ENCODE measurements around the gene SIRPA. TPM values are rescaled to one million over a fixed set of nuclear protein-coding genes. Genes with fewer than 3 reads are reported as not detected.
A peak's percentile ranks its signal among the peaks of the same experiment; 100 is the strongest.

SIRPA gene
- total and polyA plus RNA-seq, 5 donors from 2014 or later, result not detected

DNA sequence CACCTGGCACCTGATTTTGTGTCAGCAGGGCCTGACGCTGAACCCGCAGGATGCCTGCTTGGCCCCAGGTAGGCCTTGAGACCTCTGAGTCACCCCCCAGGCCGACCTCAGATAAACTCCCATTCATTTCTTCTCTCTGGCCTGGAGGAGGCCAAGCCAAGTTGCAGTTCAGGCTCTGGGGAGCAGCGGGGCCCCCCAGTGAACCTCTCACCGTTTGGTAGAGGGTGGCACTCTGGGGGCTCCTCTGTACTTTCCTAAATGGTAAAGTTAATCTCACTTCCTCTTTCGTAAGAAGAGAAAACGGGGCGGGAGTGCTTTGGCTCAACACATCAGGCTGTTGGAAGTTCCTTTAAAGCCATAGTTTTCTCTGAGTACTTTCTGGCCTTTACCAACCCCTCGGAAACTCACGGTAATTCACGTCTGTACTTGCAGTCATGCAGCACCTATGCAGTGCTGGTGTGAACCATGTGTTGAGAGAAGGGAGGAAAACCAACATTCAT, 2.8 kb downstream of the SIRPA start:
- peaks cover 64% of the 10 kb centered on the region for H3K27me3 Mint-ChIP-seq
- H3K4me3 Mint-ChIP-seq, result no peak overlapping the region
- H3K4me1 Mint-ChIP-seq, result peaks cover 0 to 2% (median 0%) of the 10 kb centered on the region in 4 donors
- Histone ChIP-seq H3K4me3 (ENCODE audit: low read depth, low read length) (no peak overlapping the region), H3K9me3 (ENCODE audit: control insufficient read depth in 2 of 2, low read length in 2 of 2) (no peaks in the 10 kb centered on the region), H3K27me3 (ENCODE audit: control insufficient read depth, insufficient read depth, low read length) (peaks cover 12% of the 10 kb centered on the region), H3K27ac (ENCODE audit: insufficient read depth, low read length, poor library complexity, severe bottlenecking) (no peak overlapping the region), H3K4me1 (ENCODE audit: control insufficient read depth, insufficient read depth, low read length, poor library complexity, severe bottlenecking) (peaks cover 7% of the 10 kb centered on the region), H3K36me3 (ENCODE audit: control insufficient read depth, insufficient read depth, low read length) (no peaks in the 10 kb centered on the region)
- DNase-seq (no peak), ATAC-seq (ENCODE audit: low read depth in 2 of 2) (peak; percentile 28 to 40)
- peaks cover 0 to 1% (median 0%) of the 10 kb centered on the region in 7 donors for H3K9me3 Mint-ChIP-seq
- H3K36me3 Mint-ChIP-seq, result no peaks in the 10 kb centered on the region
- no peak overlapping the region for H3K27ac Mint-ChIP-seq

DNA sequence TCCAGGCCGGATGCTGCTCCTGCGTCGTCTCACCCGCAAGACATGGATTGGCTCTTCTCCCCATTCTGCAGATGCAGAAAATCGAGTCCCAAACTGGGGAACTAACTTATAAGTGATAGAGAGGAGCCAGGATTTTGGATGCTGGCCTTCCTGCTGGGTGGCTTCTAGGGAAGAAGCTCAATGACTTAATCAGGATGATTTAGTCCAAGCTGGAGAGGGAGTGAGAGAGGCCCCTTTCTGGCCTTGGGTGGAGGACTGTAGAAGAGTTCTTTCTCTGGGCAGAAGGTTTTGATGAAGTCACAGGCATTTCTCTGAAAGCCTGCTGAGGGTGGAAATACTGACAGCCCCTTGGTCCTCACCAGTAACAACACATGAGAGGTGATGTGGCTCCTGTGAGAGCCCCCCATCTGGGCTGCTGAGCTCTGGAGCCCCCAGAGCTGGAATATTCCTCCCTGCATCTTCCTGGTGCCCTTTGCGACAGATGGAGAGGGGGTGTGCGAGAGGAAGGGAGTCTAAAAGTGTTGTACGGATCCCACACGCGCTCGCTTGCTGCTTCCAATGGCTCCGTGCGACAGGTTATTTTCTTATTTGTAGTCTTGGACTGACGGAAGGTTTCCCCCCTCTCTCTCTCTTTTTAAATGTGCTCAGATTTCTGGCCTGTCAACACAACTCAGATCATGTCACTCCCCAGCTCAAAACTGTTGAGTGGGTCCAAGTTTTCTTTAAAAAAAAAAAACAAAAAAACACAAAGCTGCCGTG, 3.5 kb downstream of the SIRPA start:
- peak overlapping the region in 1 of 3 donors; percentile 49 for H3K27ac Mint-ChIP-seq
- peaks cover 8% of the 10 kb centered on the region for H3K27me3 ChIP-seq (ENCODE audit: control insufficient read depth, insufficient read depth, low read length)
- H3K9me3 Mint-ChIP-seq, result peaks cover 0 to 1% (median 0%) of the 10 kb centered on the region in 7 donors
- no peak for ATAC-seq (ENCODE audit: low read depth in 2 of 2)
- peaks cover 58% of the 10 kb centered on the region for H3K27me3 Mint-ChIP-seq
- peaks cover 7% of the 10 kb centered on the region for H3K4me1 ChIP-seq (ENCODE audit: control insufficient read depth, insufficient read depth, low read length, poor library complexity, severe bottlenecking)
- H3K4me1 Mint-ChIP-seq, result peaks cover 0 to 2% (median 0%) of the 10 kb centered on the region in 4 donors
- no peaks in the 10 kb centered on the region for H3K36me3 ChIP-seq (ENCODE audit: control insufficient read depth, insufficient read depth, low read length)
- no peak overlapping the region for H3K4me3 ChIP-seq (ENCODE audit: low read depth, low read length)
- DNase-seq, result no peak
- no peak overlapping the region for H3K4me3 Mint-ChIP-seq
- H3K9me3 ChIP-seq (ENCODE audit: control insufficient read depth in 2 of 2, low read length in 2 of 2), result no peaks in the 10 kb centered on the region
- H3K36me3 Mint-ChIP-seq, result no peaks in the 10 kb centered on the region
- H3K27ac ChIP-seq (ENCODE audit: insufficient read depth, low read length, poor library complexity, severe bottlenecking), result no peak overlapping the region

DNA sequence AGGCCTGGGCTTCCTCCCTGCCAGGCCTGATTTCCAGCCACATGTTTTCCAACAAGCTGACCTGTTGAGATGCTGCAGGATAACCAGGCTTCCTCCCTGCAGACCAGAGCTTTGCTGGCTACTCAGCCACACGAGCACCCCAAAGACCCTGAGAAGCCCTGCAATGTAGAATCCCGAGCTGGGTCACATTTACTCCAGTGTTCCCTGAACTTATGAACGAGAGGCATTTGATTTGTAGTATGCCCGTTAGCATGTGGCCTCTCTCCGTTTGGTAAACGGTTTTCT, 4.0 kb downstream of the SIRPA start:
- H3K4me3 Mint-ChIP-seq, result no peak overlapping the region

DNA sequence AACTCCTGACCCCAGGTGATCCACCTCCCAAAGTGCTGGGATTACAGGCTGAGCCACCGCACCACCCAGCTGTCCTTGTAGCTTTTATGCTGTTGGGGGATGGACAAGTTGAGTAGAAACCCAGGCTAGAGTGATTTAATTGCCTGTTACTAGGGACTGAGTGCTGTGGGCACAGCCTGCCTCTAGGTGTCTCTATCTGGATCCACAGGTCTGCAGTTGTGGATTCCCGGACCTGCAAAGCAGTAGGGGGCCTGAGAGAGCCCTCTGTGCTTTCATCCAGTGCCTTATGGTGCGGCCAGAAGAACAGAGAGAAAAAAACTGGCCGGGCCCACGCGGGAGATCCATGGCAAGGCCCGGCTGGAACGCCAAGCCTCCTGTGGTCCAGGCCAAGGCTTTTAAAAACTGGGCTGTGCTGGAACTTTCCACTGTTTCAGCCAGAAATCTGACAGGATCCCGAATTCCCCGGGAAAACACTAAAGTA, 5.2 kb downstream of the SIRPA start:
- Histone ChIP-seq H3K4me1 (ENCODE audit: control insufficient read depth, insufficient read depth, low read length, poor library complexity, severe bottlenecking) (peaks cover 2% of the 10 kb centered on the region), H3K36me3 (ENCODE audit: control insufficient read depth, insufficient read depth, low read length) (no peaks in the 10 kb centered on the region), H3K9me3 (ENCODE audit: control insufficient read depth in 2 of 2, low read length in 2 of 2) (no peaks in the 10 kb centered on the region), H3K27ac (ENCODE audit: insufficient read depth, low read length, poor library complexity, severe bottlenecking) (no peak overlapping the region), H3K27me3 (ENCODE audit: control insufficient read depth, insufficient read depth, low read length) (peaks cover 8% of the 10 kb centered on the region), H3K4me3 (ENCODE audit: low read depth, low read length) (no peak overlapping the region)
- ATAC-seq (ENCODE audit: low read depth in 2 of 2) (no peak), DNase-seq (peak in 1 of 3 donors; percentile 18)
- H3K27me3 Mint-ChIP-seq, result peaks cover 56% of the 10 kb centered on the region
- H3K9me3 Mint-ChIP-seq, result peaks cover 0 to 3% (median 0%) of the 10 kb centered on the region in 7 donors
- H3K27ac Mint-ChIP-seq, result no peak overlapping the region
- no peaks in the 10 kb centered on the region for H3K36me3 Mint-ChIP-seq
- peaks cover 0 to 2% (median 0%) of the 10 kb centered on the region in 4 donors for H3K4me1 Mint-ChIP-seq
- no peak overlapping the region for H3K4me3 Mint-ChIP-seq

More for the DNA sequence above, 4.0 kb downstream of the SIRPA start:
- H3K9me3 ChIP-seq (ENCODE audit: control insufficient read depth in 2 of 2, low read length in 2 of 2), result no peaks in the 10 kb centered on the region
- H3K4me1 ChIP-seq (ENCODE audit: control insufficient read depth, insufficient read depth, low read length, poor library complexity, severe bottlenecking), result peaks cover 7% of the 10 kb centered on the region
- DNase-seq (no peak), ATAC-seq (ENCODE audit: low read depth in 2 of 2) (no peak)
- peaks cover 0 to 2% (median 0%) of the 10 kb centered on the region in 4 donors for H3K4me1 Mint-ChIP-seq
- peaks cover 8% of the 10 kb centered on the region for H3K27me3 ChIP-seq (ENCODE audit: control insufficient read depth, insufficient read depth, low read length)
- no peak overlapping the region for H3K27ac ChIP-seq (ENCODE audit: insufficient read depth, low read length, poor library complexity, severe bottlenecking)
- no peak overlapping the region for H3K4me3 ChIP-seq (ENCODE audit: low read depth, low read length)
- no peaks in the 10 kb centered on the region for H3K36me3 ChIP-seq (ENCODE audit: control insufficient read depth, insufficient read depth, low read length)
- peak overlapping the region in 1 of 3 donors; percentile 39 for H3K27ac Mint-ChIP-seq
- H3K9me3 Mint-ChIP-seq, result peaks cover 0 to 1% (median 0%) of the 10 kb centered on the region in 7 donors
- no peaks in the 10 kb centered on the region for H3K36me3 Mint-ChIP-seq
- H3K27me3 Mint-ChIP-seq, result peaks cover 56% of the 10 kb centered on the region

DNA sequence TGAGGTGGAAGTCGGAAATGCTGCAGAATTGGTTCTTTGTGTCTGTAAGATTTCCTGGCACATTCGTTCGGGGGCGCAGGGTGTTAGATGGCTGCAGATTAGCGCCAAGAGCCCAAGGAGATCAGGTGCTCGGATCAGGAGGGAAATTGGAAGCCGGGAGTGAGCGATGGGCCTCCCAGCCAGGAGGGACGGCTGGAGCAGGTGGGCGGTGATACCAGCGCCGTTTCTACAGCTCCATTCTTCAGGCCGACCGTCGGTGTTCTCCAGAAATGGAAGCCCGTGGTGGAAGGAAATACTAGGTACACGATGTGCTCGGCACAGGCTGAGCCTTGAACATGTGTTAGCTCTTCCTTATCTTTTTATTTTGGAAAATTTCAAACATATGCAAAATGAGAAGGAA, 6.5 kb downstream of the SIRPA start:
- ATAC-seq (ENCODE audit: low read depth in 2 of 2), result no peak
- H3K36me3 Mint-ChIP-seq, result no peaks in the 10 kb centered on the region
- H3K9me3 ChIP-seq (ENCODE audit: control insufficient read depth in 2 of 2, low read length in 2 of 2), result no peaks in the 10 kb centered on the region
- H3K4me3 Mint-ChIP-seq, result no peak overlapping the region
- no peaks in the 10 kb centered on the region for H3K4me1 ChIP-seq (ENCODE audit: control insufficient read depth, insufficient read depth, low read length, poor library complexity, severe bottlenecking)
- no peaks in the 10 kb centered on the region for H3K4me1 Mint-ChIP-seq
- H3K27me3 ChIP-seq (ENCODE audit: control insufficient read depth, insufficient read depth, low read length), result peaks cover 4% of the 10 kb centered on the region
- no peak overlapping the region for H3K27ac ChIP-seq (ENCODE audit: insufficient read depth, low read length, poor library complexity, severe bottlenecking)
- DNase-seq, result no peak
- peaks cover 43% of the 10 kb centered on the region for H3K27me3 Mint-ChIP-seq
- peaks cover 0 to 3% (median 0%) of the 10 kb centered on the region in 7 donors for H3K9me3 Mint-ChIP-seq
- no peak overlapping the region for H3K4me3 ChIP-seq (ENCODE audit: low read depth, low read length)
- no peak overlapping the region for H3K27ac Mint-ChIP-seq
- no peaks in the 10 kb centered on the region for H3K36me3 ChIP-seq (ENCODE audit: control insufficient read depth, insufficient read depth, low read length)

DNA sequence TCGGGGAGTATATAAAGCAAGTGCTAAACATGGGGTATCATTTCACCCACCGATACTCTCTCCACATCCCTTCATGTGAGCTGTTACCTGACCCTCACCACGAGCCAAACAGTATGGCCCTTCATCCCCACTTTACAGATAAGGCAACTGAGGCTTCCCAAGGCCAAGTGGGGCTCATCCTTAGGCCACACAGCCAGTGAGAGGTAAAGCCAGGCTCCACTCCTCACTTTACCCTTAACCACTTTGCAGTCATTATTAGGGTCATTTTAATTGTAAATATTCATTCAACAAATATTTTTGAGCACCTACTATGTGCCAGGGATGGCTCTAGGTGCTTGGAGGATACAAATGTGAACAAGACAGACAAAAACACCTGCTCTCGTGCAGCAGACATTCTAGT, 7.0 kb downstream of the SIRPA start:
- no peak overlapping the region for H3K27ac ChIP-seq (ENCODE audit: insufficient read depth, low read length, poor library complexity, severe bottlenecking)
- Mint-ChIP-seq H3K9me3 (peaks cover 0 to 3% (median 0%) of the 10 kb centered on the region in 7 donors), H3K27ac (no peak overlapping the region), H3K4me1 (no peaks in the 10 kb centered on the region), H3K27me3 (peaks cover 38% of the 10 kb centered on the region), H3K4me3 (no peak overlapping the region), H3K36me3 (no peaks in the 10 kb centered on the region)
- no peaks in the 10 kb centered on the region for H3K36me3 ChIP-seq (ENCODE audit: control insufficient read depth, insufficient read depth, low read length)
- no peaks in the 10 kb centered on the region for H3K4me1 ChIP-seq (ENCODE audit: control insufficient read depth, insufficient read depth, low read length, poor library complexity, severe bottlenecking)
- no peaks in the 10 kb centered on the region for H3K9me3 ChIP-seq (ENCODE audit: control insufficient read depth in 2 of 2, low read length in 2 of 2)
- no peak for DNase-seq
- no peak overlapping the region for H3K4me3 ChIP-seq (ENCODE audit: low read depth, low read length)
- ATAC-seq (ENCODE audit: low read depth in 2 of 2), result no peak
- peaks cover 2% of the 10 kb centered on the region for H3K27me3 ChIP-seq (ENCODE audit: control insufficient read depth, insufficient read depth, low read length)

DNA sequence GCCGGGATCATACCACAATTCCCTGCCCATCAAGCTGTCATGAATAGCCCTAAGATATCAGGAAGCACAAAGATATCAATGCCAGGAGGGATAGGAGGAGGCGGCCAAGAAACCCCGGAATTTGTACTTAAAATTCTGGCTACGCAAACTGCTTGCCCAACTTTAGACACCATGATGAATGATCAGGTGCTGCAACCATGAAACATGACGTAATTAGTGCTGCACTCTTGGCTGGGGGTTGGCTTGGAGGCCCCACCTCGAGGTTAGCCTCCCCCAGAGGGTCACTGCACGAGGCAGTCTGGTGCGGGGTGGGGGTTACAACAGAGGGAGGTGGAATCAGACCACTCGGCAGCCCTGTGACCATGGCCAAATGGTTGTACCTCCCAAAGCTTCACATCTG, 8.9 kb downstream of the SIRPA start:
- no peaks in the 10 kb centered on the region for H3K4me1 Mint-ChIP-seq
- Histone ChIP-seq H3K4me3 (ENCODE audit: low read depth, low read length) (no peak overlapping the region), H3K27ac (ENCODE audit: insufficient read depth, low read length, poor library complexity, severe bottlenecking) (no peak overlapping the region), H3K36me3 (ENCODE audit: control insufficient read depth, insufficient read depth, low read length) (no peaks in the 10 kb centered on the region), H3K4me1 (ENCODE audit: control insufficient read depth, insufficient read depth, low read length, poor library complexity, severe bottlenecking) (no peaks in the 10 kb centered on the region), H3K27me3 (ENCODE audit: control insufficient read depth, insufficient read depth, low read length) (peaks cover 2% of the 10 kb centered on the region), H3K9me3 (ENCODE audit: control insufficient read depth in 2 of 2, low read length in 2 of 2) (no peaks in the 10 kb centered on the region)
- H3K4me3 Mint-ChIP-seq, result no peak overlapping the region
- ATAC-seq (ENCODE audit: low read depth in 2 of 2) (no peak), DNase-seq (no peak)
- no peaks in the 10 kb centered on the region for H3K36me3 Mint-ChIP-seq
- peaks cover 0 to 3% (median 0%) of the 10 kb centered on the region in 7 donors for H3K9me3 Mint-ChIP-seq
- peaks cover 25% of the 10 kb centered on the region for H3K27me3 Mint-ChIP-seq
- no peak overlapping the region for H3K27ac Mint-ChIP-seq

DNA sequence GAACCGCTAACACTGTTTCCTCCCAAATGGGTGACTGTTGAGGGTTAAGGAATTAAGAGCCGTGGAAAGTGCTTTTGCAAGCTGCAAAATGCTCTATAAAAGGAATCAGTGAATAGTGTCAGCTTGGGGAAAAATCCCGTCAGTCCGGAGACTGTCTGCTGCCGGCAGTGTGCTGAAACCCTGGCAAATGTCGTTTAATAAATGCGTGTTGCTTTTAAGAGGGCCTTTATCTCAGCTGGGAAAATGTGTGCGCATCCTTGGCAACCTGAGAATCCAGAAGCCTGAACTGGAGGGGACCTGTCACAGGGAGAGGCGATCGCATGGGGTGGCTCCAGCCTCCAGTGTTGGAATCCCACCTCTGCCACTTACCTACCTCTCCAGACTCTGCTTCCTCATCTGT, 9.8 kb downstream of the SIRPA start:
- Mint-ChIP-seq H3K4me1 (no peaks in the 10 kb centered on the region), H3K36me3 (no peaks in the 10 kb centered on the region), H3K9me3 (peaks cover 0 to 3% (median 0%) of the 10 kb centered on the region in 7 donors), H3K27me3 (peaks cover 18% of the 10 kb centered on the region), H3K27ac (no peak overlapping the region), H3K4me3 (no peak overlapping the region)
- Histone ChIP-seq H3K4me1 (ENCODE audit: control insufficient read depth, insufficient read depth, low read length, poor library complexity, severe bottlenecking) (no peaks in the 10 kb centered on the region), H3K4me3 (ENCODE audit: low read depth, low read length) (no peak overlapping the region), H3K9me3 (ENCODE audit: control insufficient read depth in 2 of 2, low read length in 2 of 2) (no peaks in the 10 kb centered on the region), H3K27me3 (ENCODE audit: control insufficient read depth, insufficient read depth, low read length) (peaks cover 2% of the 10 kb centered on the region), H3K36me3 (ENCODE audit: control insufficient read depth, insufficient read depth, low read length) (no peaks in the 10 kb centered on the region), H3K27ac (ENCODE audit: insufficient read depth, low read length, poor library complexity, severe bottlenecking) (no peak overlapping the region)
- ATAC-seq (ENCODE audit: low read depth in 2 of 2) (no peak), DNase-seq (no peak)

Data from CD4-positive, CD25-positive, alpha-beta regulatory T cell (primary cell).